ENCODE results near the gene FPR3. TPM values are rescaled to one million over a fixed set of nuclear protein-coding genes. Genes with fewer than 3 reads are reported as not detected.
A peak's percentile ranks its signal among the peaks of the same experiment; 100 is the strongest.

The FPR3 gene
- polyA plus RNA-seq, 2 of the 4 experiments (the other 2 are of a cell fraction) = not detected

- ATAC-seq = no peak
- FAIRE-seq = no peak
- no peak for DNase-seq (ENCODE audit: low read depth in 1 of 2, low spot score in 1 of 2)
- Histone ChIP-seq H3K4me3 (no peak overlapping the region), H3K4me1 (no peaks in the 10 kb centered on the region), H3K9me3 (peaks cover 30% of the 10 kb centered on the region; the same call in 2 of the 3 replicates), H3K27ac (no peak overlapping the region), H3K4me2 (no peak overlapping the region)
- POLR2A ChIA-PET = no interaction called here
- no peak for TF ChIP-seq POLR2AphosphoS2 (conservative IDR thresholded peaks at IDR 0.05; ENCODE audit: low read length)
- no peak for TF ChIP-seq RCOR1 (IDR thresholded peaks at IDR 0.05; ENCODE audit: low read depth, low read length)
- TF ChIP-seq CEBPB (IDR thresholded peaks at IDR 0.05) = no peak
- TF ChIP-seq KDM1A (IDR thresholded peaks at IDR 0.05; ENCODE audit: low read depth) = no peak
- 2% methylated on average over 2 of the region's 2 CpGs for WGBS (ENCODE audit: missing lambda C conversion rate)
- CTCF ChIA-PET = interaction anchor here (1.2 to 1.6 kb wide), 2 partner anchors 8 to 334 kb away, joined by 4 read pairs; no protein-coding TSS in a partner anchor
Measured at GRCh38 chr19:51807925-51808324, 13.0 kb downstream of the FPR3 start.

GRCh38 chr19:51808333-51808986 is 13.5 kb downstream of the FPR3 start:
- 17% methylated on average over 8 of the region's 8 CpGs for WGBS (ENCODE audit: missing lambda C conversion rate)
- Histone ChIP-seq H3K27ac (no peak overlapping the region), H3K9me3 (peaks cover 35% of the 10 kb centered on the region; the same call in 2 of the 3 replicates), H3K4me3 (no peak overlapping the region), H3K4me2 (no peak overlapping the region), H3K4me1 (no peaks in the 10 kb centered on the region)
- CTCF ChIA-PET = interaction anchor here (1.0 to 1.6 kb wide), 4 partner anchors 9 to 388 kb away, joined by 3 to 4 read pairs (median 4); no protein-coding TSS in a partner anchor
- POLR2A ChIA-PET = no interaction called here
- ATAC-seq (no peak), FAIRE-seq (peak; percentile 7), DNase-seq (ENCODE audit: low read depth in 1 of 2, low spot score in 1 of 2) (peak in 1 of 2 experiments; percentile 25)
- TF ChIP-seq MAFK (IDR thresholded peaks at IDR 0.05; ENCODE audit: partially characterized antibody) (peak; percentile 75), RAD21 (conservative IDR thresholded peaks at IDR 0.05 in 1 of 2, IDR thresholded peaks at IDR 0.05 in 1 of 2) (peak in 1 of 2 experiments; percentile 19; a peak in 1 of 5 replicates), MAZ (IDR thresholded peaks at IDR 0.05; ENCODE audit: borderline replicate concordance, low read depth, low read length) (no peak), ZFP36 (IDR thresholded peaks at IDR 0.05; ENCODE audit: borderline replicate concordance, partially characterized antibody) (no peak), HES2 (IDR thresholded peaks at IDR 0.05) (no peak), NFE2L2 (conservative IDR thresholded peaks at IDR 0.05; ENCODE audit: low read length) (no peak), E2F6 (IDR thresholded peaks at IDR 0.05; ENCODE audit: borderline replicate concordance, low read depth) (no peak), SREBF2 (IDR thresholded peaks at IDR 0.05) (no peak), HMGXB4 (CRISPR knock-in tag; IDR thresholded peaks at IDR 0.05; ENCODE audit: borderline replicate concordance) (no peak), ESRRA (IDR thresholded peaks at IDR 0.05; ENCODE audit: borderline replicate concordance, low read length) (no peak), MAX (IDR thresholded peaks at IDR 0.05) (no peak), CBX8 (IDR thresholded peaks at IDR 0.05) (no peak), GATA3 (IDR thresholded peaks at IDR 0.05; ENCODE audit: borderline replicate concordance) (no peak), ELK1 (IDR thresholded peaks at IDR 0.05; ENCODE audit: low read depth, low read length) (no peak), CTCF (IDR thresholded peaks at IDR 0.05) (0 out of 3 replicates have a peak, but pooled peaks have one; percentile 5)

All from A549 (cell line).